ENCODE results near the gene ZDHHC4. TPM values are rescaled to one million over a fixed set of nuclear protein-coding genes. Genes with fewer than 3 reads are reported as not detected.

ZDHHC4 gene
- total and polyA plus RNA-seq, 2 of the 13 experiments (the other 11 are each of a cell fraction or from before 2014, with no cell fraction given), result 83.2 to 188 TPM

DNA sequence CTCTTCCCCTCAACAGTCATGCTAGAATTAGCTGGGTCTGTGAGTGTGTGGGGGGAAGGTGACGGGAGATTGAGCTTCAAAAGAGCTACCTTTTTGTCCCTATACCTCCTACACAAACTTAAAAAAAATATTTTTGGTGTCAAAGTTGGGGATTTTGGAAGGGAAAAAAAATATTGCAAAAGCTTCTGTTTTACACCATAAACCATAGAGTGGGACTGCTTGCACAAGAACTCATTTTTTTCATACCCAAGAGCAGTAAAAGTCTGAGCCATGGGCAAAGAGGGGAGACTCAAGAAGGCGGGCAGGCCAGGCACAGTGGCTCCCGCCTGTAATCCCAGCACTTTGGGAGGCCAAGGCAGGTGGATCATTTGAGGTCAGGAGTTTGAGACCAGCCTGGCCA, 9.4 kb upstream of the ZDHHC4 start:
- TF ChIP-seq MEF2D (CRISPR knock-in tag; IDR thresholded peaks at IDR 0.05), result no peak
- TF ChIP-seq AGO2 (optimal IDR thresholded peaks at IDR 0.05; ENCODE audit: low read depth, low read length), result no peak
- no peak for TF ChIP-seq GATAD1 (CRISPR knock-in tag; IDR thresholded peaks at IDR 0.05)
- TF ChIP-seq TBL1XR1 (IDR thresholded peaks at IDR 0.05; ENCODE audit: borderline replicate concordance, low read length, partially characterized antibody), result no peak
- TF ChIP-seq XRCC5 (optimal IDR thresholded peaks at IDR 0.05; ENCODE audit: low read length), result no peak
- TF ChIP-seq, protein P1, sequence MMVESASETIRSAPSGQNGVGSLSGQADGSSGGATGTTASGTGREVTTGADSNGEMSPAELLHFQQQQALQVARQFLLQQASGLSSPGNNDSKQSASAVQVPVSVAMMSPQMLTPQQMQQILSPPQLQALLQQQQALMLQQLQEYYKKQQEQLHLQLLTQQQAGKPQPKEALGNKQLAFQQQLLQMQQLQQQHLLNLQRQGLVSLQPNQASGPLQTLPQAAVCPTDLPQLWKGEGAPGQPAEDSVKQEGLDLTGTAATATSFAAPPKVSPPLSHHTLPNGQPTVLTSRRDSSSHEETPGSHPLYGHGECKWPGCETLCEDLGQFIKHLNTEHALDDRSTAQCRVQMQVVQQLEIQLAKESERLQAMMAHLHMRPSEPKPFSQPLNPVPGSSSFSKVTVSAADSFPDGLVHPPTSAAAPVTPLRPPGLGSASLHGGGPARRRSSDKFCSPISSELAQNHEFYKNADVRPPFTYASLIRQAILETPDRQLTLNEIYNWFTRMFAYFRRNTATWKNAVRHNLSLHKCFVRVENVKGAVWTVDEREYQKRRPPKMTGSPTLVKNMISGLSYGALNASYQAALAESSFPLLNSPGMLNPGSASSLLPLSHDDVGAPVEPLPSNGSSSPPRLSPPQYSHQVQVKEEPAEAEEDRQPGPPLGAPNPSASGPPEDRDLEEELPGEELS (CRISPR knock-in tag; IDR thresholded peaks at IDR 0.05), result no peak
- TF ChIP-seq, protein P2, sequence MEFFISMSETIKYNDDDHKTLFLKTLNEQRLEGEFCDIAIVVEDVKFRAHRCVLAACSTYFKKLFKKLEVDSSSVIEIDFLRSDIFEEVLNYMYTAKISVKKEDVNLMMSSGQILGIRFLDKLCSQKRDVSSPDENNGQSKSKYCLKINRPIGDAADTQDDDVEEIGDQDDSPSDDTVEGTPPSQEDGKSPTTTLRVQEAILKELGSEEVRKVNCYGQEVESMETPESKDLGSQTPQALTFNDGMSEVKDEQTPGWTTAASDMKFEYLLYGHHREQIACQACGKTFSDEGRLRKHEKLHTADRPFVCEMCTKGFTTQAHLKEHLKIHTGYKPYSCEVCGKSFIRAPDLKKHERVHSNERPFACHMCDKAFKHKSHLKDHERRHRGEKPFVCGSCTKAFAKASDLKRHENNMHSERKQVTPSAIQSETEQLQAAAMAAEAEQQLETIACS (CRISPR knock-in tag; IDR thresholded peaks at IDR 0.05), result no peak
- TF ChIP-seq, protein P3, sequence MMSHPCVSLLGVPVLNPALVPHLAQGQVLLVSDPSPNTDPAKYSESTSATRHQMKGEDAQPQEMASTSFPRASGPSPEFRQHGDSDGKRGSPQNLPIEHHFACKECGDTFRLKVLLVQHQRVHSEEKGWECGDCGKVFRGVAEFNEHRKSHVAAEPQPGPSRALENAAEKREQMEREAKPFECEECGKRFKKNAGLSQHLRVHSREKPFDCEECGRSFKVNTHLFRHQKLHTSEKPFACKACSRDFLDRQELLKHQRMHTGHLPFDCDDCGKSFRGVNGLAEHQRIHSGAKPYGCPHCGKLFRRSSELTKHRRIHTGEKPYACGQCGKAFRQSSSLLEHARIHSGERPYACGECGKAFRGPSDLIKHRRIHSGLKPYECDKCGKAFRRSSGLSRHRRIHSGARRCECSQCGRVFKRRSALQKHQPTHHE (CRISPR knock-in tag; IDR thresholded peaks at IDR 0.05; ENCODE audit: borderline replicate concordance), result no peak
- TF ChIP-seq, protein P4, sequence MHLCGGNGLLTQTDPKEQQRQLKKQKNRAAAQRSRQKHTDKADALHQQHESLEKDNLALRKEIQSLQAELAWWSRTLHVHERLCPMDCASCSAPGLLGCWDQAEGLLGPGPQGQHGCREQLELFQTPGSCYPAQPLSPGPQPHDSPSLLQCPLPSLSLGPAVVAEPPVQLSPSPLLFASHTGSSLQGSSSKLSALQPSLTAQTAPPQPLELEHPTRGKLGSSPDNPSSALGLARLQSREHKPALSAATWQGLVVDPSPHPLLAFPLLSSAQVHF (CRISPR knock-in tag; IDR thresholded peaks at IDR 0.05), result no peak
- TF ChIP-seq EED (CRISPR knock-in tag; IDR thresholded peaks at IDR 0.05), result no peak
- TF ChIP-seq FOXA1 (IDR thresholded peaks at IDR 0.05), result no peak
- no peak for TF ChIP-seq FOXA1 (CRISPR knock-in tag; IDR thresholded peaks at IDR 0.05)
- FAIRE-seq (no peak), DNase-seq (ENCODE audit: low spot score) (no peak), ATAC-seq (no peak)
- CTCF ChIA-PET (ENCODE audit: low intra/inter-chr PET ratio, low total read pairs), result no interaction called here
- H4K20me1 ChIP-seq (ENCODE audit: insufficient read depth, low read length), result no peaks in the 10 kb centered on the region
- no peaks in the 10 kb centered on the region for H3K36me3 ChIP-seq (replicated peaks in 1 of 2; ENCODE audit: control insufficient read depth in 1 of 2, insufficient read depth in 2 of 2, low read length in 2 of 2)
- no peaks in the 10 kb centered on the region for H3K27me3 ChIP-seq (ENCODE audit: control insufficient read depth in 1 of 2, insufficient read depth in 2 of 2, low read length in 2 of 2)
- H3K9me3 ChIP-seq (ENCODE audit: low read length), result no peaks in the 10 kb centered on the region
- no peak overlapping the region for H3K4me3 ChIP-seq (replicated peaks in 1 of 3; ENCODE audit: insufficient read depth in 1 of 3, low read depth in 2 of 3, low read length in 3 of 3)
- H3K4me1 ChIP-seq (ENCODE audit: insufficient read depth, low read length), result peaks cover 66% of the 10 kb centered on the region
- H3K4me2 ChIP-seq (ENCODE audit: low read depth, low read length), result peak overlapping the region; percentile 3; the same call in 1 of the 2 replicates
- WGBS (ENCODE audit: low lambda C conversion rate), result 56% methylated on average over 3 of the region's 3 CpGs
- no peak overlapping the region for H3K9ac ChIP-seq (ENCODE audit: insufficient read depth, low read depth, low read length)
- POLR2A ChIA-PET, result interaction anchor here (1.3 to 1.6 kb wide), 2 partner anchors 7 to 10 kb away, joined by 3 to 4 read pairs; partner anchors contain the start of gene ZDHHC4
- BruUV-seq (replicated peaks), result no TSS peak
- no peak overlapping the region for H2AFZ ChIP-seq (ENCODE audit: low read length)
- no peaks in the 10 kb centered on the region for H3K79me2 ChIP-seq (ENCODE audit: insufficient read depth, low read length)
- intact Hi-C loops (cut with micrococcal nuclease; ENCODE audit: unreplicated experiment) (loop anchor here (1.0 kb wide), 1 partner anchor 7 kb away; no protein-coding TSS in a partner anchor), in situ Hi-C loops (cut with HindIII; ENCODE audit: extremely low pct_ligation_motif_present, low pct_unique_long_range_greater_than_20kb) (no loop called here)
- no peak overlapping the region for H3K27ac ChIP-seq (ENCODE audit: extremely low read length, insufficient read depth, low read length)
